ENCODE data around the gene AIG1.
"Not testable (repeated sequence)": the region's sequence is repeated elsewhere in the genome, so short reads cannot be mapped to it uniquely, and the experiment has no call there.

AIG1 gene, protein sequence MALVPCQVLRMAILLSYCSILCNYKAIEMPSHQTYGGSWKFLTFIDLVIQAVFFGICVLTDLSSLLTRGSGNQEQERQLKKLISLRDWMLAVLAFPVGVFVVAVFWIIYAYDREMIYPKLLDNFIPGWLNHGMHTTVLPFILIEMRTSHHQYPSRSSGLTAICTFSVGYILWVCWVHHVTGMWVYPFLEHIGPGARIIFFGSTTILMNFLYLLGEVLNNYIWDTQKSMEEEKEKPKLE

DNA sequence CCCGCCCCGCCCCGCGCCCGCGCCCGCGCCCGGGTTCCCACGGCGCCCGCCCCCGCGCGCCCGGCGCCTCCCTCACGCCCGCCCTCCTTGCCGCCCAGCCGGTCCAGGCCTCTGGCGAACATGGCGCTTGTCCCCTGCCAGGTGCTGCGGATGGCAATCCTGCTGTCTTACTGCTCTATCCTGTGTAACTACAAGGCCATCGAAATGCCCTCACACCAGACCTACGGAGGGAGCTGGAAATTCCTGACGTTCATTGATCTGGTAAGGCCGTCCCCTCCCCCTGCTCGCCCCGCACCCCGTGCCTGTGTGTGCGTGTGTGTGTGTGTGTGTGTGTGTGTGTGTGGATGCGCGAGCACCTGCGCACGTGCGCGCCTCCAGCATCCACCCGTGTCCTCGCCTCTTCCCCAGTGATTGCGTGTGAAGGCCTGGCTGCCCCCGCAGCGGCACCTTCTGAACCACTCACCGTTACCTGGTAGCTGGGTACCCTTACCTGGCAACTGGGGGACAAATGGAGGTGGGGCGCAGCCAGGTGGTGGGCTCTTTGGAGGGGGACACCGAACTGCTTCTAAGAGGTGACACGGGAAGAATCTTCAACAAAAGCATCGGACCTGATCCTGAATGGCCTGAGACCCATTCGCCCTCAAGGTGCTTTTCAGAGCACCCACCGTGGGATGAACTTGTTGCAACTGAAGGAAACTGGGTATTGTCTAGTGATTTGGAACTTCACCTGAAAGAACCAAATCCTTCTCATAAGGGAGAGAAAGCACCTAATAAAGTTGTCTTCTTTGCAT, at the start of gene AIG1:
Gene AIG1, plus strand, starts transcription at position 84 of the 791 bp plus-strand sequence. Its CDS starts 37 bp downstream, at position 121.
- Histone ChIP-seq H3K9ac (ENCODE audit: low read length) (peak within 1 kb of the TSS; percentile 92), H3K27me3 (ENCODE audit: control insufficient read depth, insufficient read depth, low read length) (no peaks in the 10 kb centered on the region), H3K4me1 (ENCODE audit: control insufficient read depth, insufficient read depth, low read length) (peaks cover 2% of the 10 kb centered on the region), H3K4me3 (ENCODE audit: low read length) (peak within 1 kb of the TSS; percentile 93), H3K36me3 (ENCODE audit: control insufficient read depth, insufficient read depth, low read length) (no peaks in the 10 kb centered on the region), H3K27ac (ENCODE audit: low read depth, low read length) (peak within 1 kb of the TSS; percentile 92)

DNA sequence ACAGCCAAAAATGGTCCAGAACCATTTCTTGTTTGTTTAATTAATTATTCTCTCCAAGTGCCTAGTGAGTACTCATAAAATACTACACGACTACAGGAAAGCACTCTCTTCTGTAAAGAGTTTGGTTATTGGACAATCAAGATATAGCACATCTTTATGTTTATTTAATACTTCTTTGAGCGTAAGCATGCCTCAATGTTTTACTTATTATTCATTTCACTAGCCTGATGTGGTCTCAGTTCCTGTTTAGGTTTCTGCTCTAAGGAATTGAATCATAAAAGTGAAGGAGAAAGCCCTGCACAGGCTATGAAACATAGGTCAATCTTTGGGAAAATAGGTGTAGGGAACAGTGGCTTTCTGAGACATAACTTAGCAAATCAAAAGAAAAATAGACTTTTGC, 45.9 kb upstream of the AIG1 start:
- no peak overlapping the region for H3K9ac ChIP-seq (ENCODE audit: low read length)
- no peak overlapping the region for H3K4me3 ChIP-seq (ENCODE audit: low read length)
- H3K4me1 ChIP-seq (ENCODE audit: control insufficient read depth, insufficient read depth, low read length): no peaks in the 10 kb centered on the region
- no peaks in the 10 kb centered on the region for H3K36me3 ChIP-seq (ENCODE audit: control insufficient read depth, insufficient read depth, low read length)
- H3K27me3 ChIP-seq (ENCODE audit: control insufficient read depth, insufficient read depth, low read length): no peaks in the 10 kb centered on the region
- no peak overlapping the region for H3K27ac ChIP-seq (ENCODE audit: low read depth, low read length)

DNA sequence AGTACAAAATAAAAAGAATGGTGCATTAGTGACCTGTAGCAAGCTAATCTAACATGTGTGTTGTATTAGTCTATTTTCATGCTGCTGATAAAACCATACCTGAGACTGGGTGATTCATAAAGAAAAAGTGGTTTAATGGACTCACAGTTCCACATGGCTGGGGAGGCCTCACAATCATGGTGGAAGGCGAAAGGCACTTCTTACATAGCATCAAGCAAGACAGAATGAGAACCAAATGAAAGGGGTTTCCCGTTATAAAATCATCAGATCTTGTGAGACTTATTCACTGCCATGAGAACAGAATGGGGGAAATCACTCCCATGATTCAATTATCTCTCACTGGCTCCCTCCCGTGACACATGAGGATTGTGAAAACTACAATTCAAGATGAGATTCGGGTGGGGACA, 45.4 kb upstream of the AIG1 start:
- H3K27ac ChIP-seq (ENCODE audit: low read depth, low read length): no peak overlapping the region
- H3K9ac ChIP-seq (ENCODE audit: low read length): no peak overlapping the region
- no peaks in the 10 kb centered on the region for H3K36me3 ChIP-seq (ENCODE audit: control insufficient read depth, insufficient read depth, low read length)
- no peaks in the 10 kb centered on the region for H3K27me3 ChIP-seq (ENCODE audit: control insufficient read depth, insufficient read depth, low read length)
- H3K4me3 ChIP-seq (ENCODE audit: low read length): no peak overlapping the region
- no peaks in the 10 kb centered on the region for H3K4me1 ChIP-seq (ENCODE audit: control insufficient read depth, insufficient read depth, low read length)

DNA sequence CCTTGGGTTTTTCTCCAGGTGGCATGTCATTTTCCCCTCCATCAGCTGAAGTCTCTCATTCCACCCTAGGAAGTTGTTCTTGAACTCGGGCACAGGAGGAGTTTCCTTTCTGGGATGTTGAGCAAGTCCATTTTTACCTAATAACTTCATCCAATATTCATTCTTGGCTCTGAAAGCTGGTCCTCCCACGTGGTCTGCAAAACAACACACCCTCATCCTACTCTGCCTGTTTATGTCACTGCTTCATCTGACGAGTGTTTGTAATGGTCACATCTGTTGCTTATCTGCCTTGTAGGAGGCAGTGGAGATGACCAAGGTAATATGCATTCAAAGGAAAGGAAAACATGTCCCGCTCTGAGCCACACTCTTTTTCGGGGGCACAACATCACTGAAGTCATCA, 41.7 kb upstream of the AIG1 start:
- no peak overlapping the region for H3K4me3 ChIP-seq (ENCODE audit: low read length)
- H3K27ac ChIP-seq (ENCODE audit: low read depth, low read length): no peak overlapping the region
- H3K4me1 ChIP-seq (ENCODE audit: control insufficient read depth, insufficient read depth, low read length): no peaks in the 10 kb centered on the region
- no peaks in the 10 kb centered on the region for H3K27me3 ChIP-seq (ENCODE audit: control insufficient read depth, insufficient read depth, low read length)
- no peak overlapping the region for H3K9ac ChIP-seq (ENCODE audit: low read length)
- H3K36me3 ChIP-seq (ENCODE audit: control insufficient read depth, insufficient read depth, low read length): no peaks in the 10 kb centered on the region

DNA sequence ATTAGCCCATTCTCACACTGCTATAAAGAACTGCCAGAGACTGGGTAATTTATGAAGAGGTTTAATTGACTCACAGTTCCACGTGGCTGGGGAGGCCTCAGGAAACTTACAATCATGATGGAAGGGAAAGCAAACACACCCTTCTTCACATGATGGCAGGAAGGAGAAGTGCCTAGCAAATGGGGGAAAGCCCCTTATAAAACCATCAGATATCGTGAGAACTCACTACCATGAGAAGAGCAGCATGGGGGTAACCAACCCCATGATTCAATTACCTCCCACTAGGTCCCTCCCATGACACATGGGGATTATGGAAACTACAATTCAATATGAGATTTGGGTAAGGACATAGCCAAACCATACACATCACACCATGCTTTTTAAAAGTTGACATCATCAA, 39.8 kb upstream of the AIG1 start:
- not testable (repeated sequence) for H3K4me3 ChIP-seq (ENCODE audit: low read length); H3K4me1 ChIP-seq (ENCODE audit: control insufficient read depth, insufficient read depth, low read length); H3K36me3 ChIP-seq (ENCODE audit: control insufficient read depth, insufficient read depth, low read length)

DNA sequence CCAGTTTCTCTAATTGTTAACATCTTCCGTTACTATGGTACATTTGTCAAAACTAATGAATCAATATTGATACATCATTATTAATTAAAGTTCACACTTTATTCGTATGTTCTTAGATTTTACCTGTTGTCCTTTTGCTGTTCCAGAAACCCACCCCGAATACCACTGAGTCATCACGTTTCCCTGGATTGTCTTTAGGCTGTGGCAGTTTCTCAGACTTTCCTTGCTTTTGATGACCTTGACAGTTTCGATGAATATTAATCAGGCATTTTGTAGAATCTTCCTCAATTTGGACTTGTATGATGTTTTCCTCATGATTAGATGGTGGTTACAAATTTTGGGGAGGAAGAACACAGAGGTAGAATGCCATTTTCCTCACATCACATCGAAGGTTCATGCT, 39.1 kb upstream of the AIG1 start:
- Histone ChIP-seq H3K4me3 (ENCODE audit: low read length) (no peak overlapping the region), H3K4me1 (ENCODE audit: control insufficient read depth, insufficient read depth, low read length) (no peaks in the 10 kb centered on the region), H3K36me3 (ENCODE audit: control insufficient read depth, insufficient read depth, low read length) (no peaks in the 10 kb centered on the region), H3K27me3 (ENCODE audit: control insufficient read depth, insufficient read depth, low read length) (no peaks in the 10 kb centered on the region), H3K27ac (ENCODE audit: low read depth, low read length) (no peak overlapping the region), H3K9ac (ENCODE audit: low read length) (no peak overlapping the region)

More for the DNA sequence above, 39.8 kb upstream of the AIG1 start:
- not testable (repeated sequence) for H3K27me3 ChIP-seq (ENCODE audit: control insufficient read depth, insufficient read depth, low read length); H3K9ac ChIP-seq (ENCODE audit: low read length); H3K27ac ChIP-seq (ENCODE audit: low read depth, low read length)

DNA sequence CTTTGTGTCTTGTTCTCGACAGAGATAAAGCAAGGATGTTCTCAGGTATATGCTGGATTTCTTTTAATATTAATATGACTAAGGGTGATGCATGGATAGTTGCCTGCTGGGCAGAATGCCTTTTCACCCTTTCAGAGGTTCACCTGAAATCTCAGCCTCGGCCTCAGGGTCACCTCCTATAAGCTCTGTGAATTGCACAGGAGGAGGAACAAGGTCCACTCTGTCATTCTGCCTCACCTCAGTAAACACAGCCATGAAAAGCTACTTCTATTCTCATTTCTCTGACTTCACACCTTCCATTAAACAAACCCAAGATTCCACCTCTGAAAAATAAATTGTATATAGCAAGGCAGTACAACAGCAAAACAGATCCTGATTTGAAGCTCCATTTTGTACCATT, 38.1 kb upstream of the AIG1 start:
- no peaks in the 10 kb centered on the region for H3K4me1 ChIP-seq (ENCODE audit: control insufficient read depth, insufficient read depth, low read length)
- no peak overlapping the region for H3K27ac ChIP-seq (ENCODE audit: low read depth, low read length)
- no peak overlapping the region for H3K9ac ChIP-seq (ENCODE audit: low read length)
- H3K4me3 ChIP-seq (ENCODE audit: low read length): no peak overlapping the region
- H3K27me3 ChIP-seq (ENCODE audit: control insufficient read depth, insufficient read depth, low read length): no peaks in the 10 kb centered on the region
- no peaks in the 10 kb centered on the region for H3K36me3 ChIP-seq (ENCODE audit: control insufficient read depth, insufficient read depth, low read length)

DNA sequence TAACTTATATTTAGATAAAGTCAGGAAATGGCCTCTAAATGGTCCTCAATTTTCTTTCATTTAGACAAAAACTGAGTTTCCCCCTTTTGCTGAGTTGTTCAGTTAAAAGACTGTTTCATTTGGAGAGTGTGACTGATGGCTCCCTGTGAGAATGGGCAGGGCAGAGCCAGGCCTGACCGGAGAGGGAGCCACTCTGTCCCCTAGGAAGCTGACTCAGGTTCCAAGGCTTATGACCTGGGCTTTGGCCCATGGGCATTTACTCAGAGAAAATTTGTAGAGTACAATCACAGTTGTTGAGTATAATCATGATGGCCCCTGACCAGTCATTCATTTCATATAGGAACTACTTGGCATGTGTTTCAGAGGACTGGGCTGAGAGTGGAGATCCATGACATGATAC, 37.0 kb upstream of the AIG1 start:
- Histone ChIP-seq H3K27me3 (ENCODE audit: control insufficient read depth, insufficient read depth, low read length) (no peaks in the 10 kb centered on the region), H3K4me3 (ENCODE audit: low read length) (no peak overlapping the region), H3K9ac (ENCODE audit: low read length) (no peak overlapping the region), H3K4me1 (ENCODE audit: control insufficient read depth, insufficient read depth, low read length) (no peaks in the 10 kb centered on the region), H3K27ac (ENCODE audit: low read depth, low read length) (no peak overlapping the region), H3K36me3 (ENCODE audit: control insufficient read depth, insufficient read depth, low read length) (no peaks in the 10 kb centered on the region)

DNA sequence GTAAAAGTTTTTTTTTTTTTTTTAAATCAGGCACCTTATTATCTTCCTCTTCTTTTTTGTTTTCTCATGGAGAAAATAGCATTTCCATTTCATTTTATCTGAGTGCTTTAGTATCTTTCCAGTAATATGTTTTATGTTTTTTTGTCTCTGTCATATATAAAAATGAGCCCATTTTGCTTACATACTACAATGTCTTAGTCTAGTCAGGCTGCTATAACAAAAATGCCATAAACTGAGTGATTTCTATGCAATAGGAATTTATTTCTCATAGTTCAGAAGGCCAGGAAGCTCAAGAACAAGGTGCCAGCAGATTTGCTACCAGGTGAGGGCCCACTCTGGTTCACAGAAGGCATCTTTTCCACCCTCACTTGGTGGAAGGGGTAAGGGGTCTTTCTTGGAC, 35.7 kb upstream of the AIG1 start:
- Histone ChIP-seq H3K27me3 (ENCODE audit: control insufficient read depth, insufficient read depth, low read length) (no peaks in the 10 kb centered on the region), H3K9ac (ENCODE audit: low read length) (no peak overlapping the region), H3K27ac (ENCODE audit: low read depth, low read length) (no peak overlapping the region), H3K4me3 (ENCODE audit: low read length) (no peak overlapping the region), H3K36me3 (ENCODE audit: control insufficient read depth, insufficient read depth, low read length) (no peaks in the 10 kb centered on the region), H3K4me1 (ENCODE audit: control insufficient read depth, insufficient read depth, low read length) (no peaks in the 10 kb centered on the region)

DNA sequence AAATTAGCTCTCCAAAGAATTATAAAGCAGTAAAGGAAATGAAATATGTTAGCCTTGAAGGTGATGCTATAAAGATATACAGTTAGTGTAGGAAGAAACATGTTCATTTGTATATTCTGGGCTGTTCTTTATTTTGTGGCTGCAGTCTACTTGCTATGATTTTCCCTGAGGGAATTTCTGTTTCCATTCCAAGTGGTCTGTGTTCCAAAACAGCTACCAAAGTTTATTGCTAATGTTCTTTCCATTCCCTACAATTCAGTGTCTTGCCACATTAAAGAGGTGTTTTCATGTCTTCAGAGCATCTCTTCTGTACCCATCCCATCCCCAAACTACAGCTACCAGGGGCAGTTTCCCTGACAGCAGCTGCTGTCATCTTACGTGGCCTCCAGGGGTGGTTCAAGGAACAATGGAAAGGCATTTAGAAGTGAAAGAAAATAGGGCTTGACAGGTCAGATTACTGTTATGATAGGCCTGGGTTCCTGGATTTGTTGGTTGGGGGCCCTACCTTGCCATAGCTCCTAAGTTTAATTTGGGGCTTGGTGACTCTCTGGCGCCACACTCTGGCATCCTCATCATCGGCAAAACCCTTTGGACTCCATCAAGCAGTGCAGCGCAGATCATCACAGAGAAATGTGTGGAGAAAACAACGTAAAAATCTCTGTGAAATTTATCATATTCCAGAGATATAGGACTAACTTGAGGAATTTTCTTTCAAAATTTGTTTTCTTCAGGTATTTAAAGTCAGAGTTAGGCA, 33.8 kb upstream of the AIG1 start:
- H3K9ac ChIP-seq (ENCODE audit: low read length): no peak overlapping the region
- no peaks in the 10 kb centered on the region for H3K4me1 ChIP-seq (ENCODE audit: control insufficient read depth, insufficient read depth, low read length)
- H3K36me3 ChIP-seq (ENCODE audit: control insufficient read depth, insufficient read depth, low read length): no peaks in the 10 kb centered on the region
- no peak overlapping the region for H3K27ac ChIP-seq (ENCODE audit: low read depth, low read length)
- H3K4me3 ChIP-seq (ENCODE audit: low read length): no peak overlapping the region
- H3K27me3 ChIP-seq (ENCODE audit: control insufficient read depth, insufficient read depth, low read length): no peaks in the 10 kb centered on the region

DNA sequence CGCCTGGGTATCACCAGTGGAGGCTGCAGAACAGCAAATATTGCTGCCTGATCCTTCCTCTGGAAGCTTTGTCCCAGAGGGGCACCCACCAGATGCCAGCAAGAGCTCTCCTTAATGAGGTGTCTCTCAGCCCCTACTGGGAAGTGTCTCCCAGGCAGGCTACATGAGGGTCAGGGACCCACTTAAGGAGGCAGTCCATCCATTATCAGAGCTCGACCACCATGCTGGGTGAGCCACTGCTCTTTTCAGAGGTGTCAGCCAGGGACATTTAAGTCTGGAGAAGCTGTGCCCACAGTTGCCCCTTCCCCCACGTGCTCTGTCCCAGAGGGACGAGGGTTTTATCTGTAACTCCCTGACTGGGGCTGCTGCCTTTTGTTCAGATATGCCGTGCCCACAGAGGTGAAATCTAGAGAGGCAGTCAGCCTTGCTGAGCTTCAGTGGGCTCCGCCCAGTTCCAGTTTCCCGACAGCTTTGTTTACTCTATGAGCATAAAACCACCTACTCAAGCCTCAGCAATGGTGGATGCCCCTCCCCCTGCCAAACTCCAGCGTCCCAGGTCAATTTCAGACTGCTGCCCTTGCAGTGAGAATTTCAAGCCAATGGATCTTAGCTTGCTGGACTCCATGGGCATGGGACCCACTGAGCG, 25.9 kb upstream of the AIG1 start:
- H3K36me3 ChIP-seq (ENCODE audit: control insufficient read depth, insufficient read depth, low read length): no peaks in the 10 kb centered on the region
- H3K27me3 ChIP-seq (ENCODE audit: control insufficient read depth, insufficient read depth, low read length): no peaks in the 10 kb centered on the region
- H3K4me1 ChIP-seq (ENCODE audit: control insufficient read depth, insufficient read depth, low read length): no peaks in the 10 kb centered on the region
- no peak overlapping the region for H3K27ac ChIP-seq (ENCODE audit: low read depth, low read length)
- no peak overlapping the region for H3K9ac ChIP-seq (ENCODE audit: low read length)
- no peak overlapping the region for H3K4me3 ChIP-seq (ENCODE audit: low read length)

DNA sequence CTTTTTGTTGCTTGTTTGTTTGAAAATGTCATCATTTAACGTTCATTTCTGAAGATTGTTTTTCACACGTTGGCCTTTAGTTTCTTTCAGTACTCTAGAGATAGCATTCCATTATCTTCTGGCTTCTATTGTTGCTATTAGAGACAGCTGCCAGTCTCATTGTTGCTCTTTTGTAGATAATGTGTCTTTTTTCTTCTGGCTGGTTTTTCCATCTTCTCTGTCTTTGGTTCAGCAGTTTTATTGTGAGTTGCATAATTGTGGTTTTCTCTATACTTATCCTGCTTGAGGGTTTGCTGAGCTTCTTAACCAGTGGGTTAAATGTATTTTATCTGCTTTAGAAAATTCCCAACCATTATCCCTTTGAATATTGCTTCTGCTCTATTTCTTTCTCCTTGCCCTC, 23.2 kb upstream of the AIG1 start:
- no peaks in the 10 kb centered on the region for H3K27me3 ChIP-seq (ENCODE audit: control insufficient read depth, insufficient read depth, low read length)
- no peaks in the 10 kb centered on the region for H3K4me1 ChIP-seq (ENCODE audit: control insufficient read depth, insufficient read depth, low read length)
- H3K4me3 ChIP-seq (ENCODE audit: low read length): no peak overlapping the region
- H3K27ac ChIP-seq (ENCODE audit: low read depth, low read length): no peak overlapping the region
- H3K36me3 ChIP-seq (ENCODE audit: control insufficient read depth, insufficient read depth, low read length): no peaks in the 10 kb centered on the region
- no peak overlapping the region for H3K9ac ChIP-seq (ENCODE audit: low read length)
